Ovary (tissue), 3 donors: ENCODE measurements around the gene CYS1.

Experiments used
- CTCF ChIP-seq, 3 donors: fragments of 450-650 bp in 2 of 3; fragments of 200-600 bp in 1 of 3; IDR thresholded peaks; one replicate each; pipeline versions ENCODE4 v1.5.1 to v1.8.0; 2016 to 2022; ENCODE audit warnings: antibody characterized with exemption in 3 of 3, mild to moderate bottlenecking in 1 of 3
- POLR2A ChIP-seq: fragments of 450-650 bp; IDR thresholded peaks from one replicate; pipeline ENCODE4 v1.6.1; 2017; ENCODE audit warnings: antibody characterized with exemption, mild to moderate bottlenecking, moderate library complexity
- donor health status: DM: no; HTN: no; CAD: no.

- TF ChIP-seq CTCF (IDR thresholded peaks at IDR 0.05) (no peak), POLR2A (no peak)
These were observed 5.5 kb upstream of the CYS1 start for GRCh38 chr2:10085668-10086059.
